ENCODE measurements around the gene PPP6C. TPM values are rescaled to one million over a fixed set of nuclear protein-coding genes. Genes with fewer than 3 reads are reported as not detected.
A peak's percentile ranks its signal among the peaks of the same experiment; 100 is the strongest.
"Not testable (repeated sequence)": the region's sequence is repeated elsewhere in the genome, so short reads cannot be mapped to it uniquely, and the experiment has no call there.

Gene PPP6C
- total RNA-seq = 10 to 100 TPM; 38.0 to 41.4 TPM

DNA sequence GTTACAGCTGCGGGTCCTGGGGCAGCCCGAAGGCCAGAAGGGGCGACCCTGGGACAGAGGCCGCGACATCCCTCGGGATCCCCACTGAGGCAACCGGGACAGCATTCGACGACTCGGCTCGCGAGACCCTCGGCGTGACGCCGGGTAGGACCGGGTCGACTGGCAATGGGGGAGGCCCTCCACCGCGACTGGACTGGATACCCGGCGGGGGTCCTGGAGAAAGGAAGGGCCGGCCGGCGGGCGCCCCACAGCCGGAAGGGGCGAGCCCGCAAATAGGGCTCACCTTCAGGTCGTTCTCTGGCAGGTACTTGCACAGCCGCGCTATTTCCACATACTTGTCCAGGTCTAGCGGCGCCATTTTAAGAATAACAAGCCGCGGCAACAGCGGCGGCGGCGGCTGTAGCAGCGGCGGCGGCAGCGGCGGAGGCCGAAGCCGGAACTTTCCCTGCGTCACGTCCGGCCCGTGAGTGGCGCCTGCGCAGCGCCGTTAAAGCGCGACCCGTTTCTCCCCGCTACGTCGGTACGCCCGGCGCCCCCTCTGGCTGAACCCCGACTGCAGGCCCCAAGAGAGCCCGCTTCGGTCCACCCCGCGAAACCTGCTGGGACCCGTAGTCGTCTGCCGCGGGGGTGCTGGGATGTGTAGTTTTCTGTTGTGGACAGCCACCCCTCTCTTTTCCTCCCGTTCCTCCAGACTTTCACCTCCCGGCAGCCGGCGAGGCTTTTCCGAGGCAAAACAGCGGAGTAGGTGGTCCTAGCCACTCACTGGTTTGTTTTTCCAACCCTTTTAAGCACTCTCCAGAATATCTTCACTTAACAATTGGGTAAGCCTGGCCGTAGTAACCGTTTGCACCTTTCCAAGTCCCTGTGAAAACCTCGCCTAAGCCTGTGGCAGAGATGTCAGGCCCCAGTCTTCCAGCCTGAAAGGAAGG lies at the start of gene PPP6C:
TSS of gene PPP6C (minus strand) at position 443 of the 929 bp plus-strand sequence. CDS start at position 358, 85 bp downstream.
- Mint-ChIP-seq H3K4me3 (peak within 1 kb of the TSS; percentile 97), H3K36me3 (ENCODE audit: insufficient read depth in 2 of 2) (peaks cover 0 to 3% of the 10 kb centered on the region in 2 donors), H3K4me1 (ENCODE audit: low read depth) (peaks cover 74% of the 10 kb centered on the region), H3K27ac (peak within 1 kb of the TSS; percentile 90), H3K27me3 (ENCODE audit: low read depth) (no peaks in the 10 kb centered on the region), H3K9me3 (no peaks in the 10 kb centered on the region)
- DNase-seq = peak; percentile 98 to 99
- peak; percentile 96 for ATAC-seq (replicated peaks in 1 of 2)

DNA sequence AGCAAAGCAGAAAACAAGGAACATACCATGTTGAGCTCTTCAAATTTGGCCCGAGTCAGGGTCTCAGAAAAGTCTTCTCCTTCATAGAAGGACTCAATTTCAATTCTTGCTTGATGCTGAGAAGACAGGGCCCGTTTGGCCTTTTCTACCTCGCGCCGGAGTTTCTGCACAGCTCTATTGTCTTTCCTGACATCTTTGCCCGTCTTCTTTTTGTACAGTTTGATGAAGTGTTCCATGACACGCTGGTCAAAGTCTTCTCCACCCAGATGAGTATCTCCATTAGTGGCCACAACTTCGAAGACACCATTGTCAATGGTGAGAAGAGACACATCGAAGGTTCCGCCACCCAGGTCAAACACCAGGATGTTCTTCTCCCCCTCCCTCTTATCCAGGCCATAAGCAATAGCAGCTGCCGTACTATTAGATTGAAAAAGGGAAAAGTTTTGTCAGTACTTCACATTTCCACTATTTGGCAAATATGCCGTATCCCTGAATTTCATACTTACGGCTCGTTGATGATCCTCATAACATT lies 49.4 kb upstream of the PPP6C start:
- DNase-seq (no peak), ATAC-seq (replicated peaks in 1 of 2) (no peak)
- H3K36me3 Mint-ChIP-seq (ENCODE audit: insufficient read depth in 2 of 2) = peaks cover 36 to 59% of the 10 kb centered on the region in 2 donors
- peaks cover 77% of the 10 kb centered on the region for H3K4me1 Mint-ChIP-seq (ENCODE audit: low read depth)
- H3K9me3 Mint-ChIP-seq = no peaks in the 10 kb centered on the region
- H3K27me3 Mint-ChIP-seq (ENCODE audit: low read depth) = no peaks in the 10 kb centered on the region
- peak overlapping the region; percentile 90 to 94 for H3K4me3 Mint-ChIP-seq
- H3K27ac Mint-ChIP-seq = peak overlapping the region; percentile 99

DNA sequence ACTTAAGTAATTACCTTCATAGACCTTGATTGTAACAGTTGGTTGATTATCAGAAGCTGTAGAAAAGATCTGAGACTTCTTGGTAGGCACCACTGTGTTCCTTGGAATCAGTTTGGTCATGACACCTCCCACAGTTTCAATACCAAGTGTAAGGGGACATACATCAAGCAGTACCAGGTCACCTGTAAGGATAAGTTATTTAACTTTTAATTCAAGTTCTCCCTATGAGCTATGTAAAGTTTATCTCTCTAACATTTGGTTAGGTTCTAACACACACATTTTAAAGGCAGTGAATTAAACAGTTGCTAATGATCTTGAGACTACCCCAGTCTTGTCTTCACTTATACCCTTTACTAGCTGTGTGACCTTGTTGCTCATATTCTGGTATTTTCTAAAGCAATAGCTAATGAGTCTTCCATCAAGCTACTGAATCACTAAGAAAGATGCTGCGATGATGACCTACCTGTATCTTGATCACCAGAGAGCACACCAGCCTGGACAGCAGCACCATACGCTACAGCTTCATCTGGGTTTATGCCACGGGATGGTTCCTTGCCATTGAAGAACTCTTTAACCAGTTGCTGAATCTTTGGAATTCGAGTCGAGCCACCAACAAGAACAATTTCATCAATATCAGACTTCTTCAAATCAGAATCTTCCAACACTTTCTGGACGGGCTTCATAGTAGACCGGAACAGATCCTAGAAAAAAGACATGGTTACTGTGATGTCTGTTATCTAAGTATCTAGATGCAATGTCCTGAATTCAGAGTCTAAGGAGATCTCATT lies 48.7 kb upstream of the PPP6C start:
- Mint-ChIP-seq H3K9me3 (no peaks in the 10 kb centered on the region), H3K4me1 (ENCODE audit: low read depth) (peaks cover 70% of the 10 kb centered on the region), H3K27me3 (ENCODE audit: low read depth) (no peaks in the 10 kb centered on the region), H3K4me3 (peak overlapping the region; percentile 90 to 94), H3K36me3 (ENCODE audit: insufficient read depth in 2 of 2) (peaks cover 36 to 59% of the 10 kb centered on the region in 2 donors), H3K27ac (peak overlapping the region; percentile 99)
- DNase-seq = no peak
- no peak for ATAC-seq (replicated peaks in 1 of 2)

DNA sequence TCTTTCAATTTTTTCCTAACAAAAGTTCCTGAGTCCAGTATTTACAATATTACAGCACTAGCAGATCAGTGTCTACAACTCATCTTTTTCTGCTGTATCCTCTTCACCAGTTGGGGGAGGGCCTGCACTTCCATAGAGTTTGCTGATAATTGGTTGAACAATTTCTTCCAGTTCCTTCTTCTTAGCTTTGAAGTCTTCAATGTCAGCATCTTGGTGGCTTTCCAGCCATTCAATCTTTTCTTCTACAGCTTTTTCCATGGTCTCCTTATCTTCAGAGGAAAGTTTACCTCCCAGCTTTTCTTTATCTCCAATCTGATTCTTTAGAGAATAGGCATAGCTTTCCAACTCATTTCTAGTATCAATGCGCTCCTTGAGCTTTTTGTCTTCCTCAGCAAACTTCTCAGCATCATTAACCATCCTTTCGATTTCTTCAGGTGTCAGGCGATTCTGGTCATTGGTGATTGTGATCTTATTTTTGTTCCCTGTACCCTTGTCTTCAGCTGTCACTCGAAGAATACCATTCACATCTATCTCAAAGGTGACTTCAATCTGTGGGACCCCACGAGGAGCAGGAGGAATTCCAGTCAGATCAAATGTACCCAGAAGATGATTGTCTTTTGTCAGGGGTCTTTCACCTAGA lies 47.0 kb upstream of the PPP6C start:
- H3K4me1 Mint-ChIP-seq (ENCODE audit: low read depth) = peaks cover 60% of the 10 kb centered on the region
- not testable (repeated sequence) for H3K27me3 Mint-ChIP-seq (ENCODE audit: low read depth); DNase-seq

DNA sequence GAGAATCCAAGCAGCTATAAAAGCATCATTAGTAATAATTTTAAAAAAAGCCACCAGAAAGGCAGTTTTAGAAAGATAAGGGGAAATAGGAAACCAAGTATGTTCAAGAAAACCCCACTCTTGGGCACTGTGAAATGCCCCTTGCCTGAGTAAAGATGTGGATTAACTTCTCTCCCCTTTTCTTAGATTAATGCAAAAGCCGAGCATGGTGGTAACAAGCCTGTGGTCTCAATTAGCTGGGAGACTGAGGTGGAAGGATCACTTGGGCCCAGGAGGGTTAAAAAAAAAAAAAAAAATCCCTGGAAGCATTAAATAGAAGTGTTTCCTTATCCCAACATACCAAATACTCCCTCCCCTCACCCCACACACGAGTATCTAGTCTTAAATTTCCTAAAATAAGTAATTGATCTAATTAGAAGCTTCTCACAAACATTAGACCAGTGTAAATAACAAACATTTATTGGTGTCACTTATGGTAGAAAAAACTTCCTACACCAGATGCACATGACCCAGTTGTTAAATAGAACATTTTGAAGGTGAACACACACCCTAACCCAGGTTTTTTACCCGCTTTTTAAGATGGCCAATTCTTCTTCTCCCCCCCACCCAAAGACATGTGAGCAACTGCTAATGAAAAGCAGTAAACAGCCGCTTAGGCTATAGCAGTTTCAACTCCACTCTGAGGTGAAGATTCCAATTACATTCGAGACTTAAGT lies 46.4 kb upstream of the PPP6C start:
- Mint-ChIP-seq H3K36me3 (ENCODE audit: insufficient read depth in 2 of 2) (peaks cover 28 to 56% of the 10 kb centered on the region in 2 donors), H3K9me3 (no peaks in the 10 kb centered on the region), H3K4me3 (peak overlapping the region; percentile 90 to 94), H3K4me1 (ENCODE audit: low read depth) (peaks cover 60% of the 10 kb centered on the region), H3K27me3 (ENCODE audit: low read depth) (no peaks in the 10 kb centered on the region), H3K27ac (peak overlapping the region; percentile 99)
- no peak for DNase-seq
- no peak for ATAC-seq (replicated peaks in 1 of 2)

More for the DNA sequence above, 47.0 kb upstream of the PPP6C start:
- not testable (repeated sequence) for H3K9me3 Mint-ChIP-seq; ATAC-seq (replicated peaks in 1 of 2)
- Mint-ChIP-seq H3K4me3 (peak overlapping the region; percentile 90 to 94), H3K36me3 (ENCODE audit: insufficient read depth in 2 of 2) (peaks cover 34 to 59% of the 10 kb centered on the region in 2 donors), H3K27ac (peak overlapping the region; percentile 99)

DNA sequence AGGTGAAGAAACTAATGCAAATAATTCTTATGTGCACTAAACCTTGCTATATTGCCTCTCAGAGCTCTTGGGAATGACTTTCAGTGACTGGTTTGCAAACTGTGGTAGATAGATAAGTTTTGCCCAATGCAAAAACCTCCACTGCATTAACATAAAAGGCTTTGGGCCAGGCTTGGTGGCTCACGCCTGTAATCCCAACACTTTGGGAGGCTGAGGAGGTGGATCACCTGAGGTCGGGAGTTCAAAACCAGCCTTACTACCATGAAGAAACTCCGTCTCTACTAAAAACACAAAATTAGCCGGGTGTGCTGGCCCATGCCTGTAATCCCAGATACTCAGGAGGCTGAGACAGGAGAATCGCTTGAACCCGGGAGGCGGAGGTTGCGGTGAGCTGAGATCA lies 44.5 kb upstream of the PPP6C start:
- peaks cover 49% of the 10 kb centered on the region for H3K4me1 Mint-ChIP-seq (ENCODE audit: low read depth)
- H3K27me3 Mint-ChIP-seq (ENCODE audit: low read depth); H3K4me3 Mint-ChIP-seq; H3K9me3 Mint-ChIP-seq; DNase-seq: not testable (repeated sequence)
- peak; percentile 4 to 14 for ATAC-seq (replicated peaks in 1 of 2)
- peak overlapping the region; percentile 58 for H3K27ac Mint-ChIP-seq
- peaks cover 23 to 40% of the 10 kb centered on the region in 2 donors for H3K36me3 Mint-ChIP-seq (ENCODE audit: insufficient read depth in 2 of 2)

DNA sequence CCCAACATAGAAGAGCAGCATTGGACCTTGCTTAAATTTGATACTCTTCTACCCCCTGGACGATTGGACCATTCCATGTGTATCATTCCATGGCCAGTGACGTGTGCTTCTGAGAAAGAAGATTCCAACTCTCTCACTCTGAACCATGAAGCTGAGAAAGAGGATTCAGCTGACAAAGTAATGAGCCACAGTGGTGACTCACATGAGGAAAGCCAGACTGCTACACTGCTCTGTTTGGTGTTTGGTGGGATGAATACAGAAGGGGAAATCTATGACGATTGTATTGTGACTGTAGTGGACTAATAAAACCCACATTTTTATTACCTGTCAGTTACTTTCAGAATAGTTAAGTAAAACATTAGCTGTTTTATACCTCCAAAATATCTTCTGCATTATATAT lies 44.1 kb upstream of the PPP6C start:
- DNase-seq (no peak), ATAC-seq (replicated peaks in 1 of 2) (peak; percentile 41 to 48)
- H3K4me1 Mint-ChIP-seq (ENCODE audit: low read depth) = peaks cover 45% of the 10 kb centered on the region
- no peaks in the 10 kb centered on the region for H3K9me3 Mint-ChIP-seq
- H3K27ac Mint-ChIP-seq = peak overlapping the region; percentile 58
- H3K27me3 Mint-ChIP-seq (ENCODE audit: low read depth) = no peaks in the 10 kb centered on the region
- H3K36me3 Mint-ChIP-seq (ENCODE audit: insufficient read depth in 2 of 2) = peaks cover 18 to 36% of the 10 kb centered on the region in 2 donors
- H3K4me3 Mint-ChIP-seq = no peak overlapping the region

DNA sequence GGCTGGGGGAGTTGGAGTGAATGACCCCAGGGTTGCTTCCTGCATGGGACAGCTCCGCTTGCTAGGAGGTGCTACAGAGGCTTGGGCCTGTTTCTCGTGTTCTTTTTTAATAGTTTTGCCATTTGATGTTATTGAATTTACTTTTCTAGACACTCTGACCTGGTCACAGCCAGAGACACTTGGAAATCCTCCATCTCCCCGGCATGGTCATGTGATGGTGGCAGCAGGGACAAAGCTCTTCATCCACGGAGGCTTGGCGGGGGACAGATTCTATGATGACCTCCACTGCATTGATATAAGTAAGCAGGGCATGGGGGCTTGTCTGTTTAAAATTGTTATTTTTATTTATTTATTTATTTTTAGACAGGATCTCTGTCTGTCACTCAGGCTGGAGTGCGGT lies 38.2 kb upstream of the PPP6C start:
- Mint-ChIP-seq H3K9me3 (no peaks in the 10 kb centered on the region), H3K27ac (no peak overlapping the region), H3K4me1 (ENCODE audit: low read depth) (peaks cover 5% of the 10 kb centered on the region), H3K4me3 (no peak overlapping the region), H3K27me3 (ENCODE audit: low read depth) (no peaks in the 10 kb centered on the region), H3K36me3 (ENCODE audit: insufficient read depth in 2 of 2) (no peaks in the 10 kb centered on the region)
- ATAC-seq (replicated peaks in 1 of 2) = no peak
- no peak for DNase-seq

DNA sequence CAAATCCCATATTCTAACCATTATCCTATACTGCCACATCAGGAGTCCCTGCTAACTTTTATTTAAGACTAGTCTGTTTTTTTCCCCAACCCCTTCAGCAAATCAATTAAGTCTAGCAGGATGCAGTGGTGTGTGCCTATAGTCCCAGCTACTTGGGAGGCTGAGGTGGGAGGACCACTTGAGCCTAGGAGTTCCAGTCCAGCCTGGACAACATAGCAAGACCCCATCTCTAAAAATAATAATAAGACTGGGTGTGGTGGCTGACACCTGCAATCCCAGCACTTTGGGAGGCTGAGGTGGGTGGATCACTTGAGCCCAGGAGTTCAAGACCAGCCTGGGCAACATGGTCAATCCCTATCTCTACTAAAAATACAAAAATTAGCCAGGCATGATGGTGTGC lies 35.3 kb upstream of the PPP6C start:
- DNase-seq; H3K36me3 Mint-ChIP-seq (ENCODE audit: insufficient read depth in 2 of 2); H3K9me3 Mint-ChIP-seq; H3K4me1 Mint-ChIP-seq (ENCODE audit: low read depth); H3K4me3 Mint-ChIP-seq; H3K27ac Mint-ChIP-seq; H3K27me3 Mint-ChIP-seq (ENCODE audit: low read depth); ATAC-seq (replicated peaks in 1 of 2): not testable (repeated sequence)

DNA sequence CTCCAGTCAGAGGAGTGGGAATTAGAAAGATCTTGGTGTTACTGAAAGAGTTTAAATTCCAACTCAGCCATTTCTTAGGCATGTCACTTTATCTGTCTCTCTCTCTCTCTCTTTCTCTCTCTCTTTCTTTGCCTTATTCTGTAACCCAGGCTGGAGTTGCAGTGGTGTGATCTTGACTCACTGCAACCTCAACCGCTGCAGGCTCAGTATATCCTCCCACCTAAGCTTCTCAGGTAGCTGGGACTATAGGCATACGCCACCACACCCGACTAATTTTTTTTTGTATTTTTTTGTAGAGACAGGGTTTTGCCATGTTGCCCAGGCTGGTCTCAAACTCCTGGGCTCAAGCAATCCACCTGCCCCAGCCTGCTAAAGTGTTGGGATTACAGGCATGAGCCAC lies 29.0 kb upstream of the PPP6C start:
- no peaks in the 10 kb centered on the region for H3K4me1 Mint-ChIP-seq (ENCODE audit: low read depth)
- H3K4me3 Mint-ChIP-seq = no peak overlapping the region
- no peak for ATAC-seq (replicated peaks in 1 of 2)
- no peak for DNase-seq
- no peaks in the 10 kb centered on the region for H3K9me3 Mint-ChIP-seq
- H3K27ac Mint-ChIP-seq = no peak overlapping the region
- H3K27me3 Mint-ChIP-seq (ENCODE audit: low read depth) = no peaks in the 10 kb centered on the region
- peaks cover 0 to 17% of the 10 kb centered on the region in 2 donors for H3K36me3 Mint-ChIP-seq (ENCODE audit: insufficient read depth in 2 of 2)

DNA sequence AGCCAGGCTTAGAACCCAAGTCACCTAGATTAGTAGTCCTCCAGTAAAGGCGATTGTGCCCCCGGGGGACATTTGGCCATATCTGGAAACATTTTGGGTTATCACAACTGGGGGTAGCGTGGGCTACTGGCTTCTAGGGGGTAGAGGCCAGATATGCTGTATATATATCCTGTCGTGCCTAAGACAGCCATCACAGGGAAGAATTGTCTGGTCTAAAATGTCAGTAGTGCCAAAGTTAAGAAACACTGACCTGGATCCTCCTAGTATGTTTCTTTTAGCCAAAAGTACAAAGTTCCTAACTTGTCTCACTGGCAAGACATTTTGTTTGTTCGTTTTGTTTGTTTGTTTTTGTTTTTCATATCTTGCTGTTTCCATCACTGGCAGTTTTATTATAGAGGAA lies 24.6 kb upstream of the PPP6C start:
- H3K9me3 Mint-ChIP-seq = no peaks in the 10 kb centered on the region
- no peak for DNase-seq
- no peaks in the 10 kb centered on the region for H3K27me3 Mint-ChIP-seq (ENCODE audit: low read depth)
- H3K4me3 Mint-ChIP-seq = no peak overlapping the region
- H3K27ac Mint-ChIP-seq = no peak overlapping the region
- no peak for ATAC-seq (replicated peaks in 1 of 2)
- H3K36me3 Mint-ChIP-seq (ENCODE audit: insufficient read depth in 2 of 2) = peaks cover 5 to 24% of the 10 kb centered on the region in 2 donors
- no peaks in the 10 kb centered on the region for H3K4me1 Mint-ChIP-seq (ENCODE audit: low read depth)

DNA sequence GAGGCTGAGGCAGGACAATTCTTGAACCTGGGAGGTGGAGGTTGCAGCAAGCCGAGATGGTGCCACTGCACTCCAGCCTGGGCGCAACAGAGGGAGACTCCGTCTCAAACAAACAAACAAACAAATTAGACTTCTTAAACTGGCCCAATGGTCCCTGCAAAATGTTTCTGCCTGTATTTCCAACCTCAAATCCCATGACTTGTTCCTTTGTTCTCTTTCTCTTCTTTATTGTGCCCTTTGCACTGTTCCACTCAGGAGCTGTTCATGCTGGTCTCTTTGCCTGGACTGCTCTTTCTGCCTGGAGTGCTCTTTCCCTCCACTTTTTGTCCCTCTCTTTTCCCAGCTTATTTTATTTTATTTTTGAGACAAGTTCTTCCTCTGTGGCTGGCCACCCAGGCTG lies 14.9 kb upstream of the PPP6C start:
- Mint-ChIP-seq H3K27me3 (ENCODE audit: low read depth) (no peaks in the 10 kb centered on the region), H3K36me3 (ENCODE audit: insufficient read depth in 2 of 2) (peaks cover 8 to 32% of the 10 kb centered on the region in 2 donors), H3K4me1 (ENCODE audit: low read depth) (peaks cover 36% of the 10 kb centered on the region), H3K4me3 (no peak overlapping the region), H3K27ac (no peak overlapping the region), H3K9me3 (no peaks in the 10 kb centered on the region)
- no peak for DNase-seq
- no peak for ATAC-seq (replicated peaks in 1 of 2)

Data from activated T-cell treated with anti-CD3 and anti-CD28 coated beads, Interleukin-2, amount 50 U/mL, for 72 hours (primary cell).